Left ventricle myocardium superior (tissue), 1 donor: ENCODE data around the gene KRT39. TPM values are rescaled to one million over a fixed set of nuclear protein-coding genes. Genes with fewer than 3 reads are reported as not detected.
"Not testable (repeated sequence)": the region's sequence is repeated elsewhere in the genome, so short reads cannot be mapped to it uniquely, and the experiment has no call there.

Experiments
- ATAC-seq: fragments of 200-7000 bp; cut with Tn5 transposase; one replicate; pipeline ENCODE4 v1.9.1; 2020; ENCODE audit warnings: mild to moderate bottlenecking, moderate library complexity
- DNase-seq: peaks from one replicate; pipeline ENCODE4 v3.0.0-alpha.2; 2020
- intact Hi-C: fragments of 100-400 bp; cut with micrococcal nuclease; formaldehyde crosslinking; loops from one replicate; pipeline ENCODE4 v1.11.0; 2022
- long read RNA-seq: library from polyadenylated mRNA; unstranded; transcript quantifications from one replicate; pipeline ENCODE4 v2.0.0, GENCODE V29; 2021
- total RNA-seq: library from RNA; stranded (reverse); fragmentation: NEBNext Ultra II Directional; extraction: Animal tissue kit (Norgen Biotek cat#: 25700); gene quantifications from one replicate; pipeline ENCODE4 v1.2.1, GENCODE V29; 2021
- donor health status: DM: no; HTN: yes; CAD: no; lungs with severe emphysema.

The KRT39 gene
- total RNA-seq: not detected
- long read RNA-seq: 0 reads

- DNase-seq (no peak), ATAC-seq (no peak)
- intact Hi-C loops: loop anchor here (2.0 kb wide), 1 partner anchor 64 kb away; the partner anchor contains the start of gene KRTAP1-4
Measured at GRCh38 chr17:40966848-40967247, at the start of gene KRT39. KRT39 (minus strand) TSS chr17:40966948; CDS start chr17:40966856, 92 bp downstream.

GRCh38 chr17:41015454-41015853 is 48.7 kb upstream of the KRT39 start:
- no peak for DNase-seq
- intact Hi-C loops: no loop called here
- ATAC-seq: no peak

DNA sequence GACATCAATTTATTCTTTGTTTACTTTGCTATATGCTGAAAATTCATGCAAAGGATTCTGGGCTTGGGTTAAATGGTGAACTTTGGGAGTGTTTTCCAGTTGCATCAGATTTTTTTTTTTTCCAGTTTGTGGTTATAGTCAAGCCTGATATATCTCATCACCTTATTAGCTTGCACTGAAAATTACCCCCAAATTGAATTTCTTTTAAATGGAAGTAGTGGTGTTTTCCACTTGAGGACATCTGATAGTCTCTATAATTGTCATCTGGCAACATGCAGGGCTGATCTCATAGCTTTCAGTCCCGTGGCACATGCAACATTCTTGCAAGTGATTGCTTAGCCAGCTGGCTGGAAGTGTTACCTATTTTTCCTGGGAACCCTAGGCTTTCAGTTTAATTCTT is 46.9 kb upstream of the KRT39 start:
- ATAC-seq (peak; percentile 64), DNase-seq (no peak)
- intact Hi-C loops: no loop called here

DNA sequence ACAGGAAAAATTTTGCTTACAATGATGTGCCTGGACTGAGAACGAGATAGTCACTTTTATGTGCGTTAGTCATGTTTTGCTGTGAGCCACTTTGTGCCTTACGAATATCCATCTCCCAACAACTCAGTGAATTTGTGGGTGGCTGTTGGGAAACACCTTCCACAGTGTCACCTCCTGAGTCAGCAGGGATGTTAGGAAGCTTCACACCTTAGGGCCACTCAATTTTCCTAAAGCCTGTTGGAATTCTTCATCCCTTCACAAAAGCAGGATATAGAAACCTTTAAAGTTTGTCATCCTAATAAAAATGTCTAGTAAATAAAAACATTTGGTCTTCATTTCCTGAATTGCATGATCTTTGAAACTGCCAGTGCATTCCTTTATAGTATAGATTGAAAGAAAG is 46.4 kb upstream of the KRT39 start:
- ATAC-seq (no peak), DNase-seq (no peak)
- intact Hi-C loops: no loop called here

DNA sequence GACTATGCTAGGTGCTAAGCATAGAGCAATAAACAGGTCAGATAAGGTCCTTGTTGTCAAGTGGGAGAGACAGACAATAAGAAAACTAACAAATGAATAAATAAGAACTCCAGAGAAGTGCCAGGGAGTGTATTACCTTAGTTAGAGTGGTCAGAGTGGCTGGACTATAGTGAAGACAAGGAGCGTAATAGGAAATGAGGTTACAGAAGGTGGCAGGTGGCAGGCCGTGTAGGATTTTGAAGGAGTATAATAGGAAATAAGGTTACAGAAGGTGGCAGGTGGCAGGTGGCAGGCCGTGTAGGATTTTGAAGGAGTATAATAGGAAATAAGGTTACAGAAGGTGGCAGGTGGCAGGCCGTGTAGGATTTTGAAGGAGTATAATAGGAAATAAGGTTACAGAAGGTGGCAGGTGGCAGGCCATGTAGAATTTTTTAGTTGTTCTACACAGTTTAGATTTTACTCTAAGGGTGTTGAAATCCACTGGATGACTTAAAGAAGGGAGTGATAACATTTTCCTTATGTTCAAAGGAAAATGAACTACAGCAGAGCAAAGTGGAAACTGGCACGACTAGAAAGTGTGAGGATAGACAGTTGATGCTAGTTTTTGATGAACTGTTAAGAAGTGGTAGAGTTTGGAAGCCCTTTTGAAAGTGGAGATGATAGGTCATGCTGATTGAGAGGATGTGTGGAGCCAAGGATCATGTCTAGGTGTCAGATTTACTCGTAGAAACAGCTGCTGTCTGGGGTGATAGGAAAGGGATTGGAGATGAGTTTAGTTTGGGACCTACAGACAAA is 45.8 kb upstream of the KRT39 start:
- no peak for ATAC-seq
- DNase-seq: no peak
- intact Hi-C loops: no loop called here

DNA sequence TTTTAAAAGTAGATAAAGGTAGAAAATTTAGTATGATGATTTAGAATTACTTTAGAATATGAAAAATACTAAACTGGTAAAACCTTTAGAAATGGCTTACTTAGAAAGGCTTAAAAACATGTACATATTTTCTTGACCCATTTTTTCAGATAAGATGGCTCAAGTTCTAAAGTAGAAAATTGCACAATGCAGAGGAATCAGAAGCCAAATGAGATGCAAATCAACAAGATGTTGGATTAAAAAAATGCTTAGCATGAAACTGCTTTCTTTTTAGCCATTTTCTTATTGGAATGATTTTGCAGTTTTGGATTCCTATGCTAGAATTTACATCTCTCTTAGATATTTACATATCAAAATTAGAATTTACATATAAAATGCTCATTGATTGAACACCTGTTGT is 43.7 kb upstream of the KRT39 start:
- intact Hi-C loops: no loop called here
- ATAC-seq (no peak), DNase-seq (no peak)

- no peak for ATAC-seq
- intact Hi-C loops: loop anchor here (5.0 kb wide), 1 partner anchor 42 kb away; no protein-coding TSS in a partner anchor
- no peak for DNase-seq
Measured at GRCh38 chr17:41009936-41010335, 43.2 kb upstream of the KRT39 start.

- intact Hi-C loops: loop anchor here (5.0 kb wide), 1 partner anchor 43 kb away; no protein-coding TSS in a partner anchor
- no peak for ATAC-seq
- DNase-seq: no peak
Measured at GRCh38 chr17:41009301-41009760, 42.6 kb upstream of the KRT39 start.

- DNase-seq: no peak
- intact Hi-C loops: loop anchor here (5.0 kb wide), 1 partner anchor 43 kb away; no protein-coding TSS in a partner anchor
- no peak for ATAC-seq
Measured at GRCh38 chr17:41008811-41009210, 42.1 kb upstream of the KRT39 start, which contains the start of gene KRTAP3-1. KRTAP3-1 (minus strand) TSS chr17:41009128; CDS start chr17:41009074, 54 bp downstream.

DNA sequence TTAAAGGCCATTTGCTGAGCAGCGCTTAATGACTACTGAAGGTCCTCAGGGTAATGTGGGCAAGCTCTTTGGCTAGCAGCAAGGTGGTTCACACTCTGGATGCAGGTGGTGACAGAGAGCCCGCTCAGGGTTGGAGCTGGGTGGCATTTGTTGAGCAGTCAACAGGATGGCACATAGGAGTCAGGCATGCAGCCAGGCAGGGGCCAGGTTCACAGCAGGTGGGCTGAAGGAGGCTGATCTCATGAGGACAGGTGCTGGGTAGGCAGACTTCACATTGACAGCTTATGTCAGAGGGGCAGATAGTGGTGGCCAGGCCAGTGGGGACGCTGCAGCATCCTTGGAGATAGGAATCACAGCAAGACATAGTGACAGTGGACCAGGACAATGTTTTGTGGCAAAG is 37.6 kb upstream of the KRT39 start:
- no peak for DNase-seq
- ATAC-seq: no peak
- intact Hi-C loops: no loop called here

DNA sequence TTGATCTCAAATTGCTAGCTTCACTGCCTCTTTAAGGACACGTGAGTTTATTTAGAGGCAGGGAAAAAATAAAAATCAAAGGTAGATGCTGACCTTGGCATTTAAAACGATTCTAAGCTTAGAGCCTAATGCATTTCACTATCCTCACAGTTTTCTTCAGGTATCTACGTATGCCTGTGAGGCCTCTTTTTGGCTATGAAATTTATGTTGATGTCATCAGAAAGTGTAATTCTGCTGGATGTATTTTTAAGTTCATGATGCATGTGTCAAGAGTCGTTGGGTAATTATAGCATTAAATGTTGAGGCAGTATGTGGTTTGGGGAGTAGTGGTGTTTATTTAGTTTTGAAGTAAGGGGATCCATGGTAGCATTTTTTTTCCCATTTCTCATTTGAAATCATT is 37.2 kb upstream of the KRT39 start:
- ATAC-seq (no peak), DNase-seq (no peak)
- intact Hi-C loops: no loop called here

DNA sequence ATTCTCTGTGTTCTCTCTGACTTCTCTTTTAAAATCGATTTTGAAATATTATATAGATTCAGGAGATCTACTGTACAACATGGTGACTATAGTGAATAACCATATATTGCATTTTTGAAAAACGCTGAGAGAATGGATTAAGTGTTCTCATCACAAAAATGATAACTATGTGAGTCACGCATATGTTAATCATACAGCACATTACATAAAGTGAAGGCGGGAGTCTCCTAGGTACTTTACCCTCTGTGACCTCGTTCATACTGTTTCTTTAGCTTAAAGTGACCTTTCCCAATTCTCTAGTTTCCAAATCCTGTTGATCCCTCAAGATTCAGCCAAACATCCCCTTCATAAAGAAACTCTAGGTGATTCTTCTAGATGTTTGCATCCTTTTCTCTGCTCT is 36.1 kb upstream of the KRT39 start:
- ATAC-seq (no peak), DNase-seq (no peak)
- intact Hi-C loops: no loop called here

DNA sequence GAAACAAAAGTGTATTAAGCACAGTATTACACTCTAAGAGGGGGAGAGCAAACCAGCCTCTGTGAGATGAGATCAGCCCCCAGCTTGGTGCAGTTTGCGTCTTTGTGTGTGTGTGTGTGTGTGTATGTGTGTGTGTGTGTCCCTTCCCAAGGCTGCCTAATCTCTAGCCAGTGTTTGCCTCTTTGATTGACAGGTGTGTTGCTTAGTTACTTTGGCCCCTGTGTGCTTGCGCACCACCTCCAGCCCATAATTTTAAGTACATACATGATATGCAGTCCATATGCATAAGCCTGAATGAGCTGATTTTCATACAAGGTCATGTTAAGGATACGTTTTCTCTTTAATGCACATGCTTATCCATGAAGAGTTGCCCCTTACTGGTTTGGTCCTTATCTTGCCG is 35.0 kb upstream of the KRT39 start:
- ATAC-seq: no peak
- intact Hi-C loops: no loop called here
- DNase-seq: no peak

GRCh38 chr17:40999563-40999962 is 32.8 kb upstream of the KRT39 start, which contains the start of gene KRTAP3-2:
KRTAP3-2 (minus strand) TSS chr17:40999906; CDS start chr17:40999853, 53 bp downstream.
- intact Hi-C loops, ATAC-seq: not testable (repeated sequence)

GRCh38 chr17:40997361-40997760 is 30.6 kb upstream of the KRT39 start:
- no peak for DNase-seq
- ATAC-seq: no peak
- intact Hi-C loops: no loop called here

More at GRCh38 chr17:40999563-40999962, 32.8 kb upstream of the KRT39 start, which contains the start of gene KRTAP3-2:
- DNase-seq: not testable (repeated sequence)

DNA sequence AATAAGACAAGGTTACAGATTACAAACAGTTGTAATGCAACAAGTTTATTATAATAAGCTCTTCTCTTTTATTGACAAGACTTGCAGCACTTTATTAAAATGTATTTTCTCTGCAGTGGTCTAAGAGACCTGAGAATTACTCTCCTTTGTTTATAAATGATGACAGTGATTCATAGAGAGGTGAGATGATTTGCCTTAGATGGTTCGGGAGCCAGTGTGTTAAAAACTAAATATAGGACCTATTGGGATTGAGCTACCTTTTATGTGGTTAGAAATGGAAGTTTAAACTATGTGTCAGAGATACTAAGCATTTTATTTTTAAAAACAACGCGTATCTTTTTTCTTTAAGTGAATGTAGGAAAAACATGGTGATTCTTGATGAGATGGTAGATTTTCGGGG is 30.1 kb upstream of the KRT39 start:
- ATAC-seq: no peak
- DNase-seq: no peak
- intact Hi-C loops: no loop called here

DNA sequence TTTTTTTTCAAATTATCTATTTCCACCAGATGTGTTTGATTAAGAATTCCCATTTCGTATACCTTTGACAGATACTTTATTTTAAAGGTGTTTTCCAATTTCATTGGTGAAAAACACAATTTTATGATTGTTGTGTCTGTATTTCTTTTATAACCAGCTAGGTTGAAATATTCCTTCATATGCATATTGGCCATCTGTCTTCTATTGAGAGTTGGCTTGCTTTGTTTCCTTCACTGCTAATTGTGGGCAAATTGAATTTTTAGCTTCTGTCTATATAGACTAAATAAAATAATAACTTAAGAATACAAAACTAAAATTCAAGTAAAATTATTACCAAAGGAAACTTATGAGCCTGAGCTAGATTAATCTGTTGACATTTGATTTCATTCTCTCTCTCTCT is 28.4 kb upstream of the KRT39 start:
- intact Hi-C loops: no loop called here
- no peak for ATAC-seq
- no peak for DNase-seq

GRCh38 chr17:40993839-40994238 is 27.1 kb upstream of the KRT39 start, which contains the start of gene KRTAP3-3:
KRTAP3-3 (minus strand) TSS chr17:40994164; CDS start chr17:40994097, 67 bp downstream.
- ATAC-seq (no peak), DNase-seq (no peak)
- intact Hi-C loops: no loop called here

- ATAC-seq (no peak), DNase-seq (no peak)
- intact Hi-C loops: no loop called here
Measured at GRCh38 chr17:40993084-40993483, 26.3 kb upstream of the KRT39 start.

DNA sequence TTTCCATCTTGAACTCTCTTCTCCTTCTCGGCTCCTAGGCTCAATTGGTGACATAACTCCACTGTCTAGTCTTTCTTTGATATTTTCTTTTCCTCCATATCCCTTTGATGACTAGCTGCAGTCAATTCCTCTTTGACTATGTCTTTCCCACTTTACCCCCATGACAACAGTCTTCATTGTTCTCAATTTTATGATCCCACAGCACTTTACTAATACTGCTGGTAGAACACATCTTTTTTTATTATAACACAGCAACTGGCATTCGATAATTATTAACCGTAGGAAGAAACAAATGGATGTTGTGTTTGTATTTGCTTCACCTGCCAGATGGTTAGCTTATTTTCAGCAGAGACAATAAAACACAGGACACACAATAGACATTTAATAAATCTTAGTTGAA is 25.9 kb upstream of the KRT39 start:
- ATAC-seq: no peak
- intact Hi-C loops: no loop called here
- DNase-seq: no peak

GRCh38 chr17:40986920-40987319 is 20.2 kb upstream of the KRT39 start:
- DNase-seq (no peak), ATAC-seq (no peak)
- intact Hi-C loops: no loop called here
